Measurements from ENCODE around the gene SPATA9. TPM values are rescaled to one million over a fixed set of nuclear protein-coding genes. Genes with fewer than 3 reads are reported as not detected.

The SPATA9 gene
- total RNA-seq, 1 experiment from 2014 or later: not detected

GRCh38 chr5:95728494-95729114 lies 45.8 kb upstream of the SPATA9 start:
- Histone ChIP-seq H3K27ac (ENCODE audit: low read depth, low read length) (peak overlapping the region; percentile 36; the same call in 1 of the 2 replicates), H2AFZ (ENCODE audit: low read depth, low read length, poor library complexity, severe bottlenecking) (peak overlapping the region; percentile 27), H4K20me1 (ENCODE audit: insufficient read depth) (no peaks in the 10 kb centered on the region), H3K4me1 (ENCODE audit: control insufficient read depth in 1 of 2, insufficient read depth in 2 of 2, low read length in 2 of 2) (peaks cover 43 to 54% of the 10 kb centered on the region in 2 experiments), H3K79me2 (ENCODE audit: insufficient read depth, low read length) (peaks cover 20% of the 10 kb centered on the region), H3K9me3 (ENCODE audit: control insufficient read depth in 1 of 2, insufficient read depth in 1 of 2, low read depth in 1 of 2, low read length in 2 of 2) (no peaks in the 10 kb centered on the region), H3K27me3 (ENCODE audit: insufficient read depth, low read length) (no peaks in the 10 kb centered on the region), H3K9ac (ENCODE audit: low read length) (no peak overlapping the region), H3K9me2 (ENCODE audit: insufficient read depth) (no peaks in the 10 kb centered on the region), H3K4me3 (replicated peaks in 1 of 2; ENCODE audit: low read depth in 1 of 2, low read length in 2 of 2) (no peak overlapping the region), H3K36me3 (ENCODE audit: control insufficient read depth in 1 of 2, insufficient read depth in 2 of 2, low read length in 2 of 2) (no peaks in the 10 kb centered on the region; a peak in 1 of 4 replicates), H3K4me2 (ENCODE audit: low read length) (peak overlapping the region; percentile 93)
- ChIA-PET POLR2A (no interaction called here), CTCF (no interaction called here), RAD21 (ENCODE audit: low non-redundant PET in 1 of 2, low total read pairs in 2 of 2, uncharacterized antibody in 2 of 2, unreplicated experiment in 2 of 2) (no interaction called here)
- intact Hi-C loops (cut with micrococcal nuclease): no loop called here
- BruUV-seq (replicated peaks): no TSS peak
- no peak for DNase-seq (ENCODE audit: low read depth, low spot score)
- no peak for ATAC-seq
- TF ChIP-seq RAD21 (IDR thresholded peaks at IDR 0.05; ENCODE audit: low read depth) (no peak), CBX3 (IDR thresholded peaks at IDR 0.05; ENCODE audit: low read depth) (peak; percentile 51; the same call in 1 of the 2 replicates), SRF (IDR thresholded peaks at IDR 0.05; ENCODE audit: low read depth) (0 out of 2 replicates have a peak, but pooled peaks have one; percentile 35), EZH2 (IDR thresholded peaks at IDR 0.05) (no peak), SP1 (IDR thresholded peaks at IDR 0.05; ENCODE audit: low read depth) (peak; percentile 29; the same call in 1 of the 2 replicates), EGR1 (IDR thresholded peaks at IDR 0.05; ENCODE audit: low read depth) (no peak), YY1 (IDR thresholded peaks at IDR 0.05; ENCODE audit: extremely low read depth, insufficient replicate concordance, low read depth, low read length) (peak; percentile 50), POLR2A (IDR thresholded peaks at IDR 0.05; ENCODE audit: borderline replicate concordance, extremely low read depth, insufficient read depth, insufficient read length) (no peak), CEBPB (IDR thresholded peaks at IDR 0.05; ENCODE audit: low read depth) (no peak), ZBTB33 (IDR thresholded peaks at IDR 0.05; ENCODE audit: extremely low read depth, insufficient replicate concordance, low read length) (no peak), FOSL1 (IDR thresholded peaks at IDR 0.05; ENCODE audit: low read depth) (no peak), ZNF274 (IDR thresholded peaks at IDR 0.05; ENCODE audit: low read depth, low read length) (no peak), JUND (IDR thresholded peaks at IDR 0.05) (0 out of 2 replicates have a peak, but pooled peaks have one; percentile 22)

Measured in HCT116 (cell line).